IPS-18c (cell line): ENCODE measurements around the gene TMEM179.

Experiments used
- H3K4me3 ChIP-seq: 2 replicates; pipeline ENCODE4 v1.7.0; 2013; ENCODE audit warnings: low read depth, mild to moderate bottlenecking, low read length, moderate library complexity; ENCODE audit not compliant: insufficient read depth
- H3K9me3 ChIP-seq: one replicate; pipeline ENCODE4 v1.6.1; 2013; ENCODE audit warnings: mild to moderate bottlenecking, low read length, moderate library complexity; ENCODE audit not compliant: control insufficient read depth, insufficient read depth

TMEM179 gene

DNA sequence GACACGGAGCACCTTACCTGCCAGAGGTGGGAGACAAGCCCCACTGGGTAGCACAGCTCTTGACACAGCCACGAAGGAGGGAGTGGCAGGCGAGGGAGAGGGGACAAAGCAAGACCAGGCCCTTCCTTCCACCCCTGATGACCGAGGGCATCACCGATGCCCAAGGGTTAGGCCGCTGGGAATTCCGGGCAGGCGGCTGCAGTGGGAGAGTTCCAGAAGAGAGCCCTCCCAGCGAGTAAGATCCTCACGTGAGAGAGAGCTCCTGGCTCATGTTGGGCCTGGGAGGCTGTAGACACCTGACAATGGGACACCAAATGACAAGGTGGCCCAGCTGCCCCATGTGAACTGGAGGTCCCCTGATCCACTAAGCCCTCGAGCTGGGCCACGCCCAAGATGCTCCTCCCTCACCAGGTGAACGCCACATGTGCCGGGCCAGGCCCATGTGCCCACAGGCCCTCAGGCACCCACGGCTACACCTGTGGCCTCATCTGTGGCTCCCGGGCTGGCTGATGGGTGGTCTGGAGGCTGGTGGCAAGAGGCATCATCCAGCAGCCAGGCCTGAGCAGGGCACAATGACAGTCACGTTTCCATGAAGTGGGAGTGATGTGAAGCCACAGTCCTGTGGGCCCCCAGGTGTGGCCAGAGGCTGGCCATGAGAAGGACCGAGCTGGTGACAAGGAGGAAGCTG lies 57.1 kb downstream of the TMEM179 start:
- Histone ChIP-seq H3K4me3 (no peak overlapping the region), H3K9me3 (no peaks in the 10 kb centered on the region)

DNA sequence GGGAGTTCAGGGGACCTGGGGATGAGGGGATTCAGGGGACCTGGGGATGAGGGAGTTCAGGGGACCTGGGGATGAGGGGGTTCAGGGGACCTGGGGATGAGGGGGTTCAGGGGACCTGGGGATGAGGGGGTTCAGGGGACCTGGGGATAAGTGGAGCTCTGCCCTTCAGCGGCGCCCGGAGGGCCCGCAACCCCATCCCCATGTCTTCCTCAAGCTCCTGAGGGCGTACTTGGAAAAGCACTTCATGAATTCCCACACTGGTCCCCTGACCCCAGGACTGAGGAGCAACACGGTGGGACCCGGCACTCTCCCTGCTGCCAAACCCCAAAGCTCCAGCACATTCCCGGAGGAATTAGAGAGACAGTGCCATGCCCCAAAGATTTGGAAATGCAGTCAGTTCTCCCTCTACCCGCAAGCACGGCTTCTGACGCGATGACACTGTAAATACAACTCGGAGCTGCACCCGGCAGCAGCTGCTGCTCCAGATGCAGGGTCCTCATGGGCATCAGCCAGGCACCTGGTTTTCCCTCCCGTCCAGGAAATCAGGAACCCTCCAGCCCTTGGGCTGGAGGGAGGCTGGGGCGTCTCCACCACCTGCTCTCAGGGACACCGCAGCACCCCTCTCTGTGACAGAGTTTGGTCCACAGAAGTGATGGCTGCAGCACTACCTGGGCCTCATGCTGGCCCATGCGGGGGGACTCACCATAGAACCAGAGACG lies 57.8 kb downstream of the TMEM179 start:
- no peaks in the 10 kb centered on the region for H3K9me3 ChIP-seq

DNA sequence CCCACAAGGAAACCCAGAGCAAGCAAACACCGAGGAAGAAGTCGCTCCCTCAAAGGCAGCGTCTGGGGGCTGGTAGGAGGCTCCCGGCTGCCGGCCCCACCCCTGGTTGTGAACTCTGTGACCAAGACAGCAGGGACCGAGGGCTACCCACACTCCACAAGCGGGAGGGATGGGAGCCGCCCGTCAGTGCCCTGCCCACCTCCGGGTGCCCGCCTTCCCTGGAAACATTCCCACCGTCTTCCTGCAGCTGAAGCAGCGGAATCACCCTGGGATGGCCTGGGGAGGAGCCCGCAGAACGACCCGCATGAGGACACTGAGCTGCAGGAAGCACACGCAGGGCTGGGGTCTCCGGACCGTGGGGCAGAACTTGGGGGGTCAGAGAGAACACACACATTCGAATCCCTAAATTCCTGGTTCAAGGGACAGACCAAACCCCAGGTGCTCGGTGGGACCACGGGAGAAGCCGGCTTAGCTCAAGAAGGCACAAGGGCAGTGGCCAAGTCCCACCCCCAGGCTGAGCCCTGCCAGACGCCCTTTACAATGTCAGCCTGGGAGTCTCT lies 58.5 kb downstream of the TMEM179 start:
- H3K9me3 ChIP-seq, result no peaks in the 10 kb centered on the region
- no peak overlapping the region for H3K4me3 ChIP-seq

More for the DNA sequence above, 57.8 kb downstream of the TMEM179 start:
- no peak overlapping the region for H3K4me3 ChIP-seq

DNA sequence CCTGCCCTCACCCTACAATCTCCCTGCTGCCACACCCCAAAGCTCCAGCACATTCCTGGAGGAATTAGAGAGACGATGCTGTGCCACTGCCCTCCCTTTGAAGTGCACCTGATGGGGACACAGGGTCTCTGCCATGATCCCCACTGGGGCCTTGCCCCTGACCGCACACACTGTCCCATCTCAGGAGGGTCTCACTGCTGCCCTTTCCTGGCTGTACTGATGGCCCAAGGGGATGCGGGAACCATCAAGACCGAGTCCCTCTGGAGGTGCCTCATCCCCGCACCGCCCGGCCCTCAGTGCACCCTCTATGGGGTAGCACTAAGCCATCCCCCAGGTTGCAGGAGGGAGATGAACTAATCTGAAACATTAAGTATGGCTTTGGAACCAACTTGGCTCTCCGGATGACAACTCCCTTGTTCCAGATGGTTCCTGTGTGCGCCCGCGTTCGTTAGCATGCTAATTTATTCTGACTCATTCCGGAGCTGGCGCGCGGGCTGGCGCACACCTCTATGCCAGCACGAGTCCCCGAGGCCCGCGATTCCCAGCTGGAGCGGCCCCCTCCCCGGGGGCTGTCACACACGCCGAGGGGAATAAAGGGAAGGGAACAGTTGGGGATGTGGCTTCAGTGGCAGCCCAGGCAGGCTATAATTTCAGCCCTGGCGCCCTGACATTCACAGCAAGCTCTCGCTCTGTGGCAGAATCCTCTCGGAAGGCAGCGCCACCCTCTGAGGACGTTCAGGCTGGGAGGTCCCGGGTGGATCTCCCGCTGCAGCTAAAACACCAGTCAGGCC lies 59.2 kb downstream of the TMEM179 start:
- no peak overlapping the region for H3K4me3 ChIP-seq

DNA sequence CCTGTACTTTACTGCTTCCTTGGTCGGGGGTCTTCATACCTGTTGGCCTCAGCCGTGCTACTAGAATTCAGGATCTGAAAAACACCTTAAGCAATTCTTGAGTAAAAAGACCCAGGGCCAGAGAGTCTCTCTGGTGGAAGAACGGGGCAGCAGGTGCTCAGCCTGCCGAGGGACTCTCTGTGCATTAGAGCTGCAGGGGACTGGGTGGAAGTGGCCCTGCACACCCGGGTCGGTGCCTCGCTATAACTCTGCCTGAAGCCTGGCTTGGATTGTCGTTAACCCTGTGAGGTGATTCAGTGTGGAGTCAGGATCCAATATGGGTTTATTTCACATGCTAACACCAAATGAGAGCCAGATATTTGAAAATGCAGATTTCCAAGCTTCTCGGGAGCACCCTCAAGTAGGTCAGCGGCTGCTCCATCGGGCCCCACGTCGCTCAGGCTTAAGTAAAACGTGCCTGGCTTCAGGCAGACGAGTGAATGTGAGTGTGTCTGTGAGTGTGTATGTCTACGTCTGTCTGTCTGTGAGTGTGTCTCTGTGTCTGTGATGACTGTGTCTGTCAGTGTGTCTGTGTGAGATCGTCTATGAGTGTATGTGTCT lies 60.1 kb downstream of the TMEM179 start:
- Histone ChIP-seq H3K4me3 (no peak overlapping the region), H3K9me3 (peaks cover 1% of the 10 kb centered on the region)

More for the DNA sequence above, 59.2 kb downstream of the TMEM179 start:
- H3K9me3 ChIP-seq, result no peaks in the 10 kb centered on the region

DNA sequence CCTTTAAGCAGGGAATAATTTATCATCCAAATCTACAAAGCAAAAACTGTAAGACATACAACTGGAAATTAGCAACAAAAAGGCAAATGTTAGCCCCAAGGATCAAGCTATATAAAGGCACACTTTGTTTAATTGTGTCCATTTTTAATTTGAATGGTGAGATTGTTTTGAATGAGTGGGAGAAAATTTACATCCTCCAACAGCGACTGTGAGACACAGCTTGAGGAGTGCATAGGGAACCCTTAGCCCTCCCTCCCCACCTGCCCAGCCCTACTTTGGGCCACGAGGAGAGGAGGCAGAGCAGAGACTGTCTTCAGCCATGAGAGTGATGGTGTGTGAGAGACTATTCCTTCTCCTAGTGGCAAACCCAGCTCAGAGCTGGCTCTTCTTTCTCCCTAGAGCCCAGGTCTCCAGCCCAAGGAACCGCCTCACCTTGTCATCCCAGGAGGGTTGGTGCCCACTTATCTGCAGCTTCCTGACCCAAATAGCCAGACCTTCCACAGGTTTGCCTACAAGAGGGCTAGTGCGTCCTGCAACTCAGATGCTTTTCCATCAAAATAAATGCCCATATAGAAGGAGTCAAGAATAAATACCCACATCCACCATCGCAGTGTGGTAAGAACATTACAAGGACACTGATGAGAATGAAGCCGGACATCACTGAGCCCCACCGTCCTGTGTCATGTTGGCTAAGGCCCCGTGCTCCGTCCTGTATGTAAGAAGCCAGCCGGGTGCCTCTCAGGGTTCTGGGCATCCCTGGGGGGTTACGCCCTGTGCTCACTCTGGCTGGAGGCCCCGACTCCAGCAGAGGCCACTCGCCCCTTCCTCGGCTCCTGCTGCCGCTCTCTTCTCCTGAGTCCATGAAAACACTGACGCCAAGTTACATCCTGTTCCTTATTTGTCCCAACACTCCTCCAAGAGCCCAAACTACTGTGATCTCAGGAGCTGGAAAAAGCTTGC lies 61.4 kb downstream of the TMEM179 start:
- H3K4me3 ChIP-seq, result no peak overlapping the region
- H3K9me3 ChIP-seq, result peaks cover 2% of the 10 kb centered on the region

DNA sequence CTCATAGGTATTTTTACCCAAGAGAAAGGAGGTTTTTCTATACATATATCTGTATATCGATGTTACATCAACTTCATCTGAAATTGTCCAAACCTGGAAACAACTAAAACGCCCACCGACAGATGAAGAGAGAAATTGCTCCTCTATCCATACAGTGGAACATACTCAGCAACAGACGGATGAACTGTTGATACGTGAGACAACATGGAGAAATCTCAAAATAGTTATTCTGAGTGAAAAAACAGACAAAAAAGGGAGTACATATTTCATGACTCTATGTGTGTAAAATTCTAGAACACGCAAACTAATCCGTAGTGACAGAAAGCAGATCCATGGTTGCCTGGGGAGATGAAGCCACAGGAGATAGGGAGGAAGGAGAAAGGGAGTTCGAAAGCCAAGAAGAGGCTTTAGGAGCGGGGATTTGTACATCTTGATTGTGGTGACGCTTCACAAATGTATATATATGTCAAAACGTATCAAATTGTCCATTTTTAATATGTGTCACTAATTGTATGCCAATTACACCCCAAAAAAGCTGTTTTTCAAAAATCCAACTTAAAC lies 62.6 kb downstream of the TMEM179 start:
- Histone ChIP-seq H3K4me3 (no peak overlapping the region), H3K9me3 (peaks cover 2% of the 10 kb centered on the region)
